Ishikawa (cell line): ENCODE measurements around the gene GLT8D1.

Experiments used
- CEBPB ChIP-seq: IDR thresholded peaks from 2 replicates; pipeline ENCODE4 v1.6.1; 2012
- CREB1 ChIP-seq: IDR thresholded peaks from 2 replicates; pipeline ENCODE4 v1.6.1; 2012; ENCODE audit warnings: low read depth
- EGR1 ChIP-seq: IDR thresholded peaks from 2 replicates; pipeline ENCODE4 v1.6.1; 2012
- EP300 ChIP-seq: IDR thresholded peaks from 2 replicates; pipeline ENCODE4 v1.6.1; 2012; ENCODE audit warnings: borderline replicate concordance
- FOXM1 ChIP-seq: IDR thresholded peaks from 2 replicates; pipeline ENCODE4 v1.6.1; 2012; ENCODE audit warnings: low read depth, borderline replicate concordance
- NFIC ChIP-seq: IDR thresholded peaks from 2 replicates; pipeline ENCODE4 v1.6.1; 2012
- RAD21 ChIP-seq: IDR thresholded peaks from 2 replicates; pipeline ENCODE4 v1.6.1; 2012; ENCODE audit warnings: low read depth
- REST ChIP-seq: IDR thresholded peaks from 2 replicates; pipeline ENCODE4 v1.6.1; 2012; ENCODE audit warnings: low read depth, mild to moderate bottlenecking
- TAF1 ChIP-seq: IDR thresholded peaks from 2 replicates; pipeline ENCODE4 v1.6.1; 2012; ENCODE audit warnings: low read depth, mild to moderate bottlenecking
- TCF12 ChIP-seq: IDR thresholded peaks from 2 replicates; pipeline ENCODE4 v1.6.1; 2012; ENCODE audit warnings: low read depth
- TEAD4 ChIP-seq: IDR thresholded peaks from 2 replicates; pipeline ENCODE4 v1.6.1; 2012
- USF1 ChIP-seq: IDR thresholded peaks from 2 replicates; pipeline ENCODE4 v1.6.1; 2012
- YY1 ChIP-seq: IDR thresholded peaks from 2 replicates; pipeline ENCODE4 v1.6.1; 2012; ENCODE audit warnings: low read depth
- ZBTB7A ChIP-seq: IDR thresholded peaks from 2 replicates; pipeline ENCODE4 v1.6.1; 2012; ENCODE audit warnings: low read depth
- TF ChIP-seq, protein P1 (sequence below): IDR thresholded peaks from 2 replicates; pipeline ENCODE4 v1.6.1; 2012

Gene GLT8D1

DNA sequence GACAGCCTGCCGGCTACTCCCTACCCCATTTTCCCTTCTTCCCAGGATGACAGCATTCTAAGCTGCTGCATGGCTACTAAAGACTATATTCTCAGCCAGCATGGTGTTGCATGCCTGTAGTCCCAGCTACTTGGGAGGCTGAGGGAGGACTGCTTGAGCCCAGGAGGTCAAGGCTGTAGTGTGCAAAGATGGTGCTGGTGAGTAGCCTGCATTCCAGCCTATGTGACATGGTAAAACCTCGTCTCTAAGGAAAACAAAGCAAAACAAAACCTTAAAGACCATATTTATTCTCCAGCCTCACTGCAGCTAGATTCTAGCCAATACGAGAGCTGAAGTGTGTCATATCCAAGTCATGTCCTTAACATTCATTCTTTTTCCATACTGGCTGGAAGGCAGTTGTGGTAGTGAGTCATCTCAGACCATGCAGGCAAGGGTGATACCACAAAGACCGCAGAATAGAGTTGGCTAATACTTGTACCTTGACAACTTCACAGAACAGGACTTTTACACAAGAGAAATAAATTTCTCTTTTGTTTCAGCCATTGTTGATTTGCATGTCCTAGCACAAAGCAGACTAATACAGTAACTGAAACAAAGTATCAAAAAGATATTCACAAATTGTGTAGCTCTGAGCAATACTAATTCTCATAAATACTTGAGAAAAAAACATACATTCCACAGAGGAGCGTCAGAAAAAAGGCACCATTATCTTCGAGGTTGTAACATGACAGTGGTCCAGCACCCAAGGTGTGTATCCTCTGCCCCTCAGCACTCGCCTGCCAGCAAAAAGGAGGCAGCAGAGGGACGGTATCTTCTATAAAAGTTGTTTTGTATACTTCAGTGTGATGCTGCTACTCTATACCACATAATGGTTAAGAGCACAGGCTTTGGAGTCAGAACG lies 34.7 kb downstream of the GLT8D1 start:
- no peak for TF ChIP-seq REST
- no peak for TF ChIP-seq CEBPB
- no peak for TF ChIP-seq NFIC
- TF ChIP-seq, protein P1, sequence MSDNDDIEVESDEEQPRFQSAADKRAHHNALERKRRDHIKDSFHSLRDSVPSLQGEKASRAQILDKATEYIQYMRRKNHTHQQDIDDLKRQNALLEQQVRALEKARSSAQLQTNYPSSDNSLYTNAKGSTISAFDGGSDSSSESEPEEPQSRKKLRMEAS = no peak
- TF ChIP-seq TCF12 = no peak
- no peak for TF ChIP-seq RAD21
- no peak for TF ChIP-seq USF1
- no peak for TF ChIP-seq TEAD4
- TF ChIP-seq ZBTB7A = no peak
- TF ChIP-seq EGR1 = no peak
- TF ChIP-seq TAF1 = no peak
- TF ChIP-seq YY1 = no peak
- no peak for TF ChIP-seq FOXM1
- no peak for TF ChIP-seq CREB1
- TF ChIP-seq EP300 = no peak

DNA sequence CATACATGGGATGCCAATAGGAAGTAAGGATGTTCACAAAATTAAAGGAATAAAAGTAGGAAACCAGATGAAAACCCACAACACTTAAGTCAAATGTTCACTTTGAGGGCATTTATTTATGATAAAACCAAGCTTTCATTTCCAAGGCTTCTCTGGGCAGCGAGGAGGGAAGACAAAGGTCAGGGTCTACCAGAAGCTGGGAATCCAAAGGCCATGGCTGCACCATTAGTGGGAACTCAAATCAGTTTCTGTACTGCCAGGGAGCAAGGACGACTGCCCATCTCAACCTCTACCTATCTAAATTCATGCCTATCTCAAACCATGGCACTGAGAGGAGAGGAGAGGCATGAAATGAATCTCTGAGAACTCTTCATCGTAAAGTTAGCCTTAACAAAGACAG lies 42.5 kb downstream of the GLT8D1 start:
- TF ChIP-seq USF1 (no peak), EP300 (no peak), CREB1 (no peak), NFIC (no peak), EGR1 (no peak), FOXM1 (no peak), CEBPB (no peak), YY1 (no peak), TEAD4 (no peak), TAF1 (no peak), REST (no peak), TCF12 (no peak), RAD21 (no peak), ZBTB7A (no peak)
- TF ChIP-seq, protein P1 = no peak

GRCh38 chr3:52660046-52660445 lies 45.5 kb downstream of the GLT8D1 start:
- TF ChIP-seq, protein P1 = no peak
- TF ChIP-seq ZBTB7A (no peak), NFIC (no peak), TCF12 (no peak), FOXM1 (no peak)

DNA sequence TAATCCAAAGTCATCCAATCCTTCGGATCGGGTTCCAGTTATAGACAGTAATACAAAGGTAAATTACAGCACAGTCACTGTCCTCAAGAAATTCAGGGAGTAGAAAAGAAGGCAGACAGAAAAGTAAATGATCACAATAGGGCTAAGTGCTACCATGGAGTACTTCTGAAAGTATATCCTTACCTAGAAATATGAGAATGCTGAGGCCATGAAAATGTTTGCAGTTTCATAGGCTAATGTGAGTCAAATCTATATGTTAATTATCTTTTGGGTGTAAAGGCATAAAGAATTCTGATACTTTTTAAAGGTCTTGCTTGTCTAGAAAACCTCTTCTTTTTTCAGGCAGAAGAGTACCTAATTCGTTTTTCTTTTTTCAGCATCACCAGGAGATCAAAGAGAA lies 49.7 kb downstream of the GLT8D1 start:
- TF ChIP-seq EP300 (no peak), FOXM1 (no peak), RAD21 (no peak), CREB1 (no peak), TAF1 (no peak), TEAD4 (no peak), EGR1 (no peak), NFIC (no peak), USF1 (no peak), YY1 (no peak), CEBPB (no peak), TCF12 (no peak), ZBTB7A (no peak), REST (no peak)
- TF ChIP-seq, protein P1 = no peak
